RPMI8226 (cell line): ENCODE data around the gene ATP1A4.
A peak's percentile ranks its signal among the peaks of the same experiment; 100 is the strongest.
"Not testable (repeated sequence)": the region's sequence is repeated elsewhere in the genome, so short reads cannot be mapped to it uniquely, and the experiment has no call there.

Experiments
- DNase-seq: peaks from one replicate; pipeline ENCODE4 v3.0.0-alpha.2; 2015

The ATP1A4 gene

GRCh38 chr1:160124705-160125478 is 26.5 kb upstream of the ATP1A4 start:
- peak; percentile 16 for DNase-seq

GRCh38 chr1:160125746-160126145 is 25.7 kb upstream of the ATP1A4 start:
- peak; percentile 60 for DNase-seq

- DNase-seq: not testable (repeated sequence)
Measured at GRCh38 chr1:160126342-160126741, 25.1 kb upstream of the ATP1A4 start.

GRCh38 chr1:160127381-160127780 is 24.0 kb upstream of the ATP1A4 start:
- no peak for DNase-seq

- no peak for DNase-seq
Measured at GRCh38 chr1:160127865-160128523, 23.4 kb upstream of the ATP1A4 start.

- DNase-seq: no peak
Measured at GRCh38 chr1:160128636-160129035, 22.8 kb upstream of the ATP1A4 start.

GRCh38 chr1:160129046-160129445 is 22.4 kb upstream of the ATP1A4 start:
- peak; percentile 39 for DNase-seq

- no peak for DNase-seq
Measured at GRCh38 chr1:160129558-160129957, 21.8 kb upstream of the ATP1A4 start.

- no peak for DNase-seq
Measured at GRCh38 chr1:160129966-160130365, 21.4 kb upstream of the ATP1A4 start.

- DNase-seq: no peak
Measured at GRCh38 chr1:160130486-160130885, 20.9 kb upstream of the ATP1A4 start.

- DNase-seq: no peak
Measured at GRCh38 chr1:160130939-160131338, 20.5 kb upstream of the ATP1A4 start.

- DNase-seq: no peak
Measured at GRCh38 chr1:160131803-160132565, 19.4 kb upstream of the ATP1A4 start.

GRCh38 chr1:160133990-160134770 is 17.2 kb upstream of the ATP1A4 start:
- no peak for DNase-seq

GRCh38 chr1:160134791-160135572 is 16.4 kb upstream of the ATP1A4 start:
- no peak for DNase-seq

- DNase-seq: no peak
Measured at GRCh38 chr1:160136121-160136925, 15.1 kb upstream of the ATP1A4 start.

- DNase-seq: no peak
Measured at GRCh38 chr1:160136926-160137200, 14.5 kb upstream of the ATP1A4 start.

- peak; percentile 14 for DNase-seq
Measured at GRCh38 chr1:160137216-160137862, 14.1 kb upstream of the ATP1A4 start.

- no peak for DNase-seq
Measured at GRCh38 chr1:160139840-160140239, 11.6 kb upstream of the ATP1A4 start.

- DNase-seq: no peak
Measured at GRCh38 chr1:160143695-160144094, 7.7 kb upstream of the ATP1A4 start.

GRCh38 chr1:160144921-160145320 is 6.5 kb upstream of the ATP1A4 start:
- DNase-seq: no peak

GRCh38 chr1:160146107-160146506 is 5.3 kb upstream of the ATP1A4 start:
- no peak for DNase-seq
